ENCODE measurements around the gene SLC9A9.

Gene SLC9A9

GRCh38 chr3:143676021-143676420 lies 172.2 kb downstream of the SLC9A9 start:
- DNase-seq = no peak

GRCh38 chr3:143674100-143674968 lies 173.9 kb downstream of the SLC9A9 start:
- DNase-seq = peak; percentile 36

GRCh38 chr3:143672396-143673165 lies 175.7 kb downstream of the SLC9A9 start:
- no peak for DNase-seq

DNA sequence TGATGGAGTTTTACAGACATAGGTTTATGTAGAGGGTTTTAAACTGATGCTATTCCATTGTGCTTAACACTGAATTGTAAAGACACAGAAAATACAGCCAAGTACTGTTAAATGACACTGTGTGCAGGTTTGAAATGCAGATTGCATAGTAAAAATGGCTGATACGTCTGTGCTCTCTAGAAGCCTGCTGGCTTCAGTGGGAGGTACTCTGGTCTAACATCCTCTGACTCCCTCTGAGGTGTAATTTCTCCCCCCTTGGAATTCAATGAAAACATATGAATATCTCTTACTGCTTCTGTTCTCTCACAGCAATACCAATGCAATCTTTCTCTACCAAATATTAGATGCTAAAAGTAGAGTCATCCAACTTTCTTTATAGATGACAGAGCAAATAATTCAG lies 176.6 kb downstream of the SLC9A9 start:
- no peak for DNase-seq

GRCh38 chr3:143668924-143669790 lies 179.1 kb downstream of the SLC9A9 start:
- no peak for DNase-seq

- DNase-seq = no peak
Measured at GRCh38 chr3:143668385-143668784, 179.9 kb downstream of the SLC9A9 start.

- no peak for DNase-seq
Measured at GRCh38 chr3:143661677-143662076, 186.6 kb downstream of the SLC9A9 start.

DNA sequence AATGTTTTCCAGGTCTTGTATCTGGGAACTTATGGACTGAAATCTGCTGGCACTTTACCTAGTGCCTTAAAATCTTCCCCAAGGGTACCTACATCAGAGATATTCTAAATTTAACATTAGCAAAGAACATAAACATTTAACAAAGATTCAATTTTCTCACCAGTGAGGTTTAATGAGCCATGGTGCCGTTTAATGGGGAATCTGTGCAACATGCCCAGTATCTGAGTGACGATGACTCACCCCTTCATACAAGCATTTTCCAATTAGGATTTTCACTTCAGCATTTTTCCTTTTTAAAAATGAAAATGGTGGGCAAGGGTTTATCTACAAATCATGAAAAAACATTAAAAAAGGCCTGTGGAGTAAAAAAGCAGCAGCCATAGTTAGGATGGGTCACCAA lies 189.4 kb downstream of the SLC9A9 start:
- DNase-seq = no peak

DNA sequence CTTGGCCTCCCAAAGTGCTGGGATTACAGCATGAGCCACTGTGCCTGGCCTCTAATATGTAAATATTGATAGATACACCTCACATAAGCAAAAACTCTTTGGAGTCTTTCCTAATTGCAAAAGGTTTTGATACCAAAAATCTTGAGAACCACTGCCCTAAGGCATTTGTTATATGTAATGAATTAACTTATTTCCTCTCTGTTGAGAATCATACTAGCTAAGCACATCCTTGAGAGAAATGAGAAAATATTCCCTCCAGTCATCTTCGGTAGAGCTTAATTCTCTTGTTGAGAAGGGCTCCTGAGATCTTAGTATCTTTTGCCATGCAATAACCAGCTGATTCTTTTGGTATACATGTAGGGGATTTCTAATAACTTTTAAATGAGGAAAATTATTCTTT lies 190.2 kb downstream of the SLC9A9 start:
- no peak for DNase-seq

DNA sequence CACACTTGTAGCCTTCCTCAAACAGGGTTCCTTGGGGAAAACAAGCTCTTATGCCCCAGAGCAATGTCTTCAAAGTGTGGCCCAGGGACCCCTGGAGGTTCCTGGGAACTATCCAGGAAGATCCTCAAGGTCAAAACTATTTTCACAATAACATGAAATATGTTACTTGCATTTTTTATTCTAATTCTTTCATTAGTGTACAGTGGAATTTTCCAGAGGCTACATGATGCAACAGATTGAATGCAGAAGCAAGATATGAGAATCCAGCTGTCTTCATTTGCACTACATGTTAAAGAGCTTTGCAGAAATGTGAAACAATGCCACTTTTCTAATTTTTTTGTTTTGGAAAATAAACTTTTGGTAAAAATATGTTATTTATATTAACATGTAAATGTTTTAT lies 190.9 kb downstream of the SLC9A9 start:
- DNase-seq = no peak

DNA sequence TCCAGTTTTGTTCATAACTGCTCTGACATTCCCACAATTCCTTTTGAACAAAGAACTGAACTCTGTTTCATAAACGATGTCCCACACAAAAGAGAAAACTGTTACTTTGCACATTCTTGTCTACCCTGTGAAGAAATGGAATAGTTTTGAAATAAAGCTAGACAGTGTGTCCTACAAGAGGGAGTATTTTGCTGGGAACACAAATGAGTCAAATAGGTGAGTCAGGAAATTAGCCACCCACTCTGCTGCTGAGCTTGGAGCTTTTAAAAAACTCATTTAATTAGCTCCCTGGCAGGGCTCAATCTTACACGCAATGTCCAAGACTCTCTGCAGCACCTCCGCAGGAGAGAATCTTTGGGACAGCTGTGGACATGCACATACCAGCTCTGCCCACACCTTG lies 193.4 kb downstream of the SLC9A9 start:
- DNase-seq = no peak

- no peak for DNase-seq
Measured at GRCh38 chr3:143653935-143654334, 194.3 kb downstream of the SLC9A9 start.

DNA sequence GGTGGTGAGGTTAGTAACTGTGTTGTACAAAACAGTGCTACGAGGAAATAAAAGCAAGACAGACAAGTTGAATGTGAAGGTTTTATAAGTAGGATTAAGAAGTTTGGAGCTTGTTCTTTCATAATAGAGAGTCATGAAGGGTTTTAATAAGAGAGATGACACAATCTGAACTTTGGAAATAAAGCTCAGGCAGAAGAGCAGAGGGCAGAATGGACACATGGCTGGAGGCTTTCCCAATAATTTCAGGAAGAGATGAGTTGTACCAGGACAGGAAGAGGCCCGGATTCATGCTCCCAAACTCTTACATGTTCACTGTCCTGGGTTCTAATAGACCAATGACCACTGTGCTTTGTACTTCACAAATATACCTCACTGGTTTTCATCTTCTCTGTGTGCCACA lies 194.8 kb downstream of the SLC9A9 start:
- DNase-seq = no peak

- DNase-seq = no peak
Measured at GRCh38 chr3:143652118-143652517, 196.2 kb downstream of the SLC9A9 start.

DNA sequence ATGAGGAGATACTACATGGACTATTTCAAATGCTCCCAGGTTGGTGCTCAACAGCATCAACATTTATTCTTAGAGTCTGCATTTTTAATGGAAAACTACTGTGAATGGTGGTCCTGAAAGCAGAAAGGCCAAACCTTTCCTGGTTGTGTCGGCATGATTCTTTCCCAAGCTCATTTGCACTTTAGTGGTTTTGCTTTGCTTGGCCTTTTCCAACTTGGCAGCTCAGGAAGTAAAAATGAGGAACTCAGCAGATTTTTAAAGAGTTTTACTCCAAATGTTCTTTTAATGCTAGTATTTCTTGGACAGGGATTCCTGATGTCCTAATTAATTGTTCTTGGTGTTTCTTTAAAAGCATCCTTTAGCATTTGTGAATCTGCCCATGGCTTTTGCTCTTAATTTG lies 197.4 kb downstream of the SLC9A9 start:
- no peak for DNase-seq

GRCh38 chr3:143650120-143650519 lies 198.1 kb downstream of the SLC9A9 start:
- DNase-seq = no peak

DNA sequence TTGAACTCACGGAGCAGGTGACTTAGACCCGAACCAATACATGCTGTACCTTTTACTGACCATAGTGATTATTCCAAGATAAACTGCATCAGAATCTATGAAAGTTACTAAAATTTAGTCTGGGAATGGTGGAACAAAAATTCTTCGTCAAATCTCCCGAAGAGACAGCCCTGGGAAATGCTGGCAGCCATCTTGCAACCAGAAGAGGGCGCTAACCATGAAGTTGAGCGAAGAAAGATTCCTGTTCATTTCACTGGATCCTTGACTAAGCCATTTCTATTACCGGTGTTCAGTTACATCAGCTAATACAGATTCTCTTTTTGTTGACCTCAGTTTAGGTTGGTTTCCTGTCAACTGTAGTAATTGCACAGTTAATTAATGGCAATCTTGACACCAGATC lies 199.6 kb downstream of the SLC9A9 start:
- DNase-seq = no peak

- no peak for DNase-seq
Measured at GRCh38 chr3:143648218-143648617, 200.1 kb downstream of the SLC9A9 start.

- DNase-seq = peak; percentile 7
Measured at GRCh38 chr3:143644370-143645089, 203.7 kb downstream of the SLC9A9 start.

GRCh38 chr3:143643905-143644304 lies 204.4 kb downstream of the SLC9A9 start:
- DNase-seq = no peak

- no peak for DNase-seq
Measured at GRCh38 chr3:143640774-143641173, 207.5 kb downstream of the SLC9A9 start.

GRCh38 chr3:143637133-143637532 lies 211.1 kb downstream of the SLC9A9 start:
- DNase-seq = no peak

- no peak for DNase-seq
Measured at GRCh38 chr3:143634991-143635390, 213.3 kb downstream of the SLC9A9 start.
